ENCODE results near the gene MMP28. TPM values are rescaled to one million over a fixed set of nuclear protein-coding genes. Genes with fewer than 3 reads are reported as not detected.
"Not testable (repeated sequence)": the region's sequence is repeated elsewhere in the genome, so short reads cannot be mapped to it uniquely, and the experiment has no call there.

Gene MMP28
- total RNA-seq, 1 experiment from 2014 or later = not detected

DNA sequence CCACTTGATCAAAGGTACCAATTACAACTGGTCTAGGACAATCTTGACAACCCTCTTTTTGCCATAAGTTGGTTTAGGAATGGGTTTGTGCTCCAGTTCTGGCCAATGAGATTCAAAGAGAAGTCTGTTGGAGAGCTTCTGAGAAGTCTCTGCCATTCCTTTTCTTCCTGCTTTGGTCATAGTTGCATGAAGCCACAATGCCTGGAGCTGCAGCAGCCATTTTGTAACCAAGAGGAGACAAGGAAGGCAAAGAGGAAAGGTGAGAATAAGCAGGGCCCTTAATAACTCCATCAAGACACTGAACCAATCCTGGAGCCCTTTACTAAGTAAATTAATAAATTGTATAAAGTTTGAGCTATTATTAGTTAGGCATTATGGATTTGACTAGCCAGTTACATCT lies 38.2 kb downstream of the MMP28 start:
- H3K4me3 ChIP-seq = no peak overlapping the region

DNA sequence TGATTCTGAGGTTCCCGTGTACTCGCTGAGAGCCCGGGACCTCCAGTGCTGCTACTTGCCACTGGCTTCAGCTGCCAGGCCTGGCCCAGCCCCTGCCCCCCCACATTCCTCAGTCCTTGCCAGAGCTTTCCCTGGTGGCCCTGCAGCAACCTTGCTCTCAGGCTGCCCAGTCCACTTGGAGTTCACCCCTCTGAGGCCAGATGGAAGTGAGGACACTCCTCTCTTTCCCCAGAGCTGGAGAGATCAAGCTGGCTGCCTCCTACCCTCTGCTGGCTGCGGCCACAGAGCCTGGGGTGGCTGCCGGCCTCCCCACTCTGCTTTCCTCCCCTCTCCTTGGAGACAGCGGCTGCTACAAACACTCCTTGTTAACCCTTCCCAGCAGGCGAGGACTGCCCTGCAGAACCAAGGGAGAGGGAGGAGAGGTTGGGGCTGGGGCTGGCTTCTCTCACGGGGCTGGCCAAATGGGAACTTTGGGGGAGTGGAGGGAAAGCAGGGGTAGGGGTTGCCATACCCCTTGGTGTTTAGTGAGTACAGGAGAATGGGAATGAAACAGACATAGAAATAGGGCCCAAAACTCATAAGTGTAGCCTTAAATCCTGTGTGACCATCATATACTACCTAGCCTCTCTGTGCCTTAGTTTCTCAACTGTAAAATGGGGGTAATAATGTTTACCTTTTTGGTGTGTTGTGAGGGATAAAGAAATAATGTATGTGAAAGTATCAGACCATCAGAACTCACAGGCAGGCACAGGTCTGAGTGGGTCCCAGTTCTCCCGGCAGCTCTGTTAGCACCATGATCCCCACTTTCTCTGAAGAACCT lies 42.3 kb downstream of the MMP28 start, which contains the start of gene GAS2L2:
TSS of gene GAS2L2 (minus strand) at position 295 of the 820 bp plus-strand sequence. CDS start 389 bp downstream, outside the sequence.
- Histone ChIP-seq H3K9me3 (no peaks in the 10 kb centered on the region), H3K27me3 (peaks cover 10% of the 10 kb centered on the region; the same call in 1 of the 2 replicates), H3K36me3 (no peaks in the 10 kb centered on the region), H3K4me3 (no peak within 1 kb of the TSS)
- DNase-seq = no peak

More for the DNA sequence above, 38.2 kb downstream of the MMP28 start:
- Histone ChIP-seq H3K36me3 (no peaks in the 10 kb centered on the region), H3K27me3 (no peaks in the 10 kb centered on the region), H3K9me3 (no peaks in the 10 kb centered on the region)
- DNase-seq = no peak

DNA sequence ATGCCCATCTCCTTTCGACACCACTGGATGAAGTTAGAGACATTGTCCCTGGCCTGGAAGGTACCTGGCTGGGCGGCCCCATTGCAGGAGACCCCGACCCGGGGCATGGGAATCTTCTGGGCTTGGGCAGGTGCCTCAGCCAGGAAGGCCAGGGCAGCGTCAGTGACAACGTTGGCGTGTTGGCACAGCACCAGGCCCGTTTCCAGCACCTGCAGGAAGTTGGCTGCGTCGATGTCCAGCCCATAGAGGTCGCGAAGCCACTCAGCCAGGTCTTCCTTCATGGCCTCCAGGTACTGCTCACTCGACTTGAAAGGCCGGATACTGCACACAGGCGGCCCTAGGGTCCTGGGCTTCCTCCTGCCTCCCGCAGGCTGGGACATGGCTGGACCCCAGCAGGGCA lies 43.0 kb downstream of the MMP28 start:
- H3K4me3 ChIP-seq = no peak overlapping the region
- H3K27me3 ChIP-seq = peaks cover 10% of the 10 kb centered on the region; the same call in 1 of the 2 replicates
- no peaks in the 10 kb centered on the region for H3K36me3 ChIP-seq
- DNase-seq = no peak
- no peaks in the 10 kb centered on the region for H3K9me3 ChIP-seq

- H3K27me3 ChIP-seq = peaks cover 10% of the 10 kb centered on the region; the same call in 1 of the 2 replicates
- not testable (repeated sequence) for H3K36me3 ChIP-seq, H3K4me3 ChIP-seq, DNase-seq, H3K9me3 ChIP-seq
Observed at GRCh38 chr17:35751541-35751940, 43.9 kb downstream of the MMP28 start.

GRCh38 chr17:35750526-35751395 lies 44.7 kb downstream of the MMP28 start:
- H3K9me3 ChIP-seq = no peaks in the 10 kb centered on the region
- DNase-seq = no peak
- no peaks in the 10 kb centered on the region for H3K36me3 ChIP-seq
- peaks cover 10% of the 10 kb centered on the region; the same call in 1 of the 2 replicates for H3K27me3 ChIP-seq
- no peak overlapping the region for H3K4me3 ChIP-seq

DNA sequence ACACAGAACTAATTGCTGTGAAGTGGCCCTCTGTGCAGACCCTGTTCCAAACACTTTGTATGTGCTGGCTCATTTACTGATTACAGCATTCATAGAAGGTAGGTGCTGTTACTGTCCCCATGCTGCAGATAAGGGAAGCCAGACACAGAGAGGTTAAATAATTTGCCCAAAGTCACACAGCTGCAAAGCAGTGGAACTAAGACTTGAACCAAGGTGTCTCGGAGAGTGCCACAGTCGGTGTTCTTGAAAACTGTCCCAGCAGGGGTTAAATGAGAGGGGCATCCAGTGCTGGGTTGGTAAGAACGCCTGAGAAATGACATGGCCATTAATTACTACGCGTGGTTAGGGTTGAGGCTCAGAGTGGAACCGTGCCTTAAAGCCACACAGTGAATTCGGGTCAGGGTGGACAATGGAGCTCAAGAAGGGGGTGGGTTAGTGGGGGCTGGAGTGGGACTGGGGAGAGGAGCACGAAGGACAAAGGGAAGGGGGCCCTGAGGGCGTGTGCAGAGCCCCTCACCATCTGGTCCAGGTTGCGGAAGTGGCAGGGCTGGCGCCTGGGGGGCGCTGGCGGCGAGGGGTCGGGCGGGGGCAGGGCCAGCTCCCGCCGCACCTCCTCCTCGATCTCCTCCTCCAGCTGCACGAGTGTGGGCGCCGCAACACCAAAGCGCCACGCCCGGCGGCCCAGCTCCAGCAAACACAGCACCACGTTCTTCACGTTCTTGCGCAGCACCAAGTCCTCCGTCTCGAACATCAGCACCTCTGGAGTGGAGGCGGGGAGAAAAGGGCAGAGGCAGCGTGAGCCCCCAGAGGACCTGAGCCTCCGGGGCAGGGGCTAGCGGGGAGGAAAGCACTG lies 45.7 kb downstream of the MMP28 start:
- Histone ChIP-seq H3K36me3 (no peaks in the 10 kb centered on the region), H3K27me3 (peaks cover 10% of the 10 kb centered on the region; the same call in 1 of the 2 replicates), H3K9me3 (no peaks in the 10 kb centered on the region), H3K4me3 (no peak overlapping the region)
- peak; percentile 13 for DNase-seq

- Histone ChIP-seq H3K27me3 (peaks cover 10% of the 10 kb centered on the region; the same call in 1 of the 2 replicates), H3K36me3 (no peaks in the 10 kb centered on the region), H3K4me3 (no peak overlapping the region), H3K9me3 (no peaks in the 10 kb centered on the region)
- DNase-seq = no peak
Observed at GRCh38 chr17:35748979-35749378, 46.5 kb downstream of the MMP28 start.

- peaks cover 14% of the 10 kb centered on the region for H3K27me3 ChIP-seq
- peak; percentile 22 for DNase-seq
- no peaks in the 10 kb centered on the region for H3K36me3 ChIP-seq
- H3K4me3 ChIP-seq = no peak overlapping the region
- H3K9me3 ChIP-seq = no peaks in the 10 kb centered on the region
Observed at GRCh38 chr17:35748341-35748841, 47.0 kb downstream of the MMP28 start.

- DNase-seq = peak; percentile 59
- Histone ChIP-seq H3K27me3 (peaks cover 18% of the 10 kb centered on the region), H3K36me3 (no peaks in the 10 kb centered on the region), H3K4me3 (no peak overlapping the region), H3K9me3 (no peaks in the 10 kb centered on the region)
Observed at GRCh38 chr17:35747540-35748017, 47.9 kb downstream of the MMP28 start.

GRCh38 chr17:35745749-35746320 lies 49.6 kb downstream of the MMP28 start:
- no peak for DNase-seq
- Histone ChIP-seq H3K27me3 (peaks cover 24% of the 10 kb centered on the region), H3K36me3 (no peaks in the 10 kb centered on the region), H3K9me3 (no peaks in the 10 kb centered on the region), H3K4me3 (no peak overlapping the region)

DNA sequence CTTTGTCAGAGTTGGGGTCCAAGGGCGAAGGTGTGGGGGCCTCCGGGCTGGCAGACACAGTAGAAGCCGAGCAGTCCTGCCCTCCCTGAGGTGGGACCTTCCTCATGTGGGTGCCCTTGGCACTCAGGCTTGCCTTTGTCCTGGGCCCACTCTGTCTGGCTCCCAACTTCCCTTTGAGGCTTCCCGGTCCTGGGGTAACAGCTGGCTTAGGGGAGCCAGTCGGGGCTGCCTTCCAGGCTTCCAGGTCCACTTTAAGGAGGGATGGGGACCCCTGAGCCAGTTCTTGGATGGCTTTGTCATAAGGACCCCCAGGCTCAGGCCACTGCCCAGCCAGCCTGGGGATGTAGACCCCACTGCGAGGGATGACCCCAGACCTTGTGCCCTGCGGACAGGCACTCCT lies 50.2 kb downstream of the MMP28 start:
- Histone ChIP-seq H3K4me3 (no peak overlapping the region), H3K36me3 (no peaks in the 10 kb centered on the region), H3K27me3 (peaks cover 23% of the 10 kb centered on the region), H3K9me3 (no peaks in the 10 kb centered on the region)
- DNase-seq = no peak

- Histone ChIP-seq H3K9me3 (no peaks in the 10 kb centered on the region), H3K4me3 (no peak overlapping the region), H3K27me3 (peaks cover 24% of the 10 kb centered on the region), H3K36me3 (no peaks in the 10 kb centered on the region)
- no peak for DNase-seq
Observed at GRCh38 chr17:35744830-35745229, 50.6 kb downstream of the MMP28 start.

- DNase-seq = peak; percentile 36
- Histone ChIP-seq H3K4me3 (no peak overlapping the region), H3K36me3 (no peaks in the 10 kb centered on the region), H3K9me3 (no peaks in the 10 kb centered on the region), H3K27me3 (peaks cover 16% of the 10 kb centered on the region)
Observed at GRCh38 chr17:35743626-35744328, 51.7 kb downstream of the MMP28 start.

- peaks cover 20% of the 10 kb centered on the region for H3K27me3 ChIP-seq
- no peak for DNase-seq
- no peaks in the 10 kb centered on the region for H3K36me3 ChIP-seq
- H3K4me3 ChIP-seq = no peak overlapping the region
- no peaks in the 10 kb centered on the region for H3K9me3 ChIP-seq
Observed at GRCh38 chr17:35742896-35743477, 52.5 kb downstream of the MMP28 start.

GRCh38 chr17:35742496-35742895 lies 52.9 kb downstream of the MMP28 start:
- Histone ChIP-seq H3K27me3 (peaks cover 20% of the 10 kb centered on the region), H3K4me3 (no peak overlapping the region), H3K36me3 (no peaks in the 10 kb centered on the region), H3K9me3 (no peaks in the 10 kb centered on the region)
- no peak for DNase-seq
